ENCODE measurements around the gene RPL38. TPM values are rescaled to one million over a fixed set of nuclear protein-coding genes. Genes with fewer than 3 reads are reported as not detected.

The RPL38 gene
- total and polyA plus RNA-seq, 2 experiments from 2014 or later: 286 to 5,312 TPM

DNA sequence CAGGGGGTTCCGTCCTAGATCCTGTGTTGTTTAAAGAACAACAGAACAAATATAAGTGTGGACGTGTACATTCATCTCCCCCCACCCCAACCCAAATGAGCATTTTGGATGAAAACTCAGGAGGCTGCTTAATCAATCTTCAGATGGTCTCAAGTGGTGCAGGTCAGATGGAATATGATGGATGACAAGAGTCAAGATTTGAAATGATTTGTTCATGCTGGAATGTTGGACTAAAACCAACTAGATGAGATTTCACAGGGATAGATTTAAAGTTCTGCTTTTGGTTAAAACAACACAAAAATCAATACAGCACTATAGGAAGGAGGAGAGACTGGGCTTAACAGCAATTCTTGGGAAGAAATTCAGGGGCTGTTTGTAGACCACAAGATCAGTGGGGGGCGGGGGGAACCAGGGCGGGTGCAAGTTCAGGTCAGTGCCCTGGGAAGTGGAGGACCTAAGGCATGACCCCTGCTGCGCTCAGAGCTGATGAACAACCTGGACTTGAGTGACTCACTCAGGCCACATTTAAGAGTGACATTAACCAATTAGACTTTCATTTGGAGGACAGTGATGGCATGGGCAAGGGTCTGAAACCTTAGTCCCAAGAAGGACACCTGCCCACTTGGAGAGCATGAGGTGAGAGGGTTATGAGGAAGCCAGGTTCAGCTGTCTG, 25.0 kb downstream of the RPL38 start:
- no peaks in the 10 kb centered on the region for H3K36me3 ChIP-seq (ENCODE audit: insufficient read depth)
- DNase-seq (ENCODE audit: low spot score): no peak
- no peaks in the 10 kb centered on the region for H3F3A ChIP-seq (replicated peaks; ENCODE audit: low read depth)
- H3K36me3 Mint-ChIP-seq (ENCODE audit: low read depth): no peaks in the 10 kb centered on the region; the same call in 2 of the 3 replicates
- no peak overlapping the region for H3K4me2 ChIP-seq
- H3K27ac Mint-ChIP-seq: no peak overlapping the region
- H3K9me2 ChIP-seq (ENCODE audit: insufficient read depth): no peaks in the 10 kb centered on the region
- no peaks in the 10 kb centered on the region for H3K4me1 ChIP-seq (ENCODE audit: insufficient read depth)
- H3K4me1 Mint-ChIP-seq: peaks cover 10% of the 10 kb centered on the region; the same call in 2 of the 3 replicates
- H3K27ac ChIP-seq (ENCODE audit: low read depth): no peak overlapping the region
- no peak for ATAC-seq
- no peaks in the 10 kb centered on the region for H3K79me2 ChIP-seq (replicated peaks; ENCODE audit: insufficient read depth)
- H3K27me3 Mint-ChIP-seq (ENCODE audit: insufficient read depth, low read depth, poor library complexity): peaks cover 6% of the 10 kb centered on the region
- no peak overlapping the region for H3K4me3 Mint-ChIP-seq
- H4K20me1 ChIP-seq (replicated peaks; ENCODE audit: insufficient read depth): no peaks in the 10 kb centered on the region
- no peak overlapping the region for H3K4me3 ChIP-seq
- no peaks in the 10 kb centered on the region for H3K27me3 ChIP-seq (ENCODE audit: insufficient read depth)
- H3K9me3 Mint-ChIP-seq: no peaks in the 10 kb centered on the region; the same call in 2 of the 3 replicates
- no peak overlapping the region for H2AFZ ChIP-seq
- TF ChIP-seq EZH2 (IDR thresholded peaks at IDR 0.05; ENCODE audit: low read depth, unreplicated experiment): no peak
- TF ChIP-seq CREB1 (CRISPR knock-in tag; IDR thresholded peaks at IDR 0.05; ENCODE audit: low read depth): no peak

DNA sequence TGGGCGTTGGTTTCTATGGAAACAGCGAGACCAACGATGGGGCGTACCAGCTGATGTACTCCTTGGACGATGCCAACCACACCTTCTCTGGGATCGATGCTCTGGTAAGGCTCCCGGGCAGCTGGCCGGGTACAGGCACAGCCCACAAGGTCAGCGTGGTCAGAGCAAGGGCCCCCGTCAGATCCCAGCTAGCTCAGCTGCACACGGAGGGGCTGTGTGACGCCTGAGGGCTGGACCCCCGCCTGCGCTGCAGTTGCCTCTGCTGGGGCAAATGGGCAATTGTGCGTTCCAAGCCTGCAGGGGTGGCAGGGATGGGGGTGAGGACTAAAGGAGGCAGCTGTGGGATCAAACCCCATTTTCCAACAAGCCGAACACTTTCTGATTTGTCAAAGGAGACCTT, 27.4 kb downstream of the RPL38 start:
- Mint-ChIP-seq H3K4me3 (no peak overlapping the region), H3K27ac (no peak overlapping the region), H3K4me1 (peaks cover 11% of the 10 kb centered on the region; the same call in 2 of the 3 replicates), H3K9me3 (no peaks in the 10 kb centered on the region; the same call in 2 of the 3 replicates), H3K36me3 (ENCODE audit: low read depth) (no peaks in the 10 kb centered on the region), H3K27me3 (ENCODE audit: insufficient read depth, low read depth, poor library complexity) (peaks cover 3% of the 10 kb centered on the region)
- Histone ChIP-seq H3K4me2 (no peak overlapping the region), H3K4me3 (no peak overlapping the region), H2AFZ (no peak overlapping the region), H3K27me3 (ENCODE audit: insufficient read depth) (no peaks in the 10 kb centered on the region), H3K79me2 (replicated peaks; ENCODE audit: insufficient read depth) (no peaks in the 10 kb centered on the region), H3K4me1 (ENCODE audit: insufficient read depth) (no peaks in the 10 kb centered on the region), H4K20me1 (replicated peaks; ENCODE audit: insufficient read depth) (no peaks in the 10 kb centered on the region), H3K36me3 (ENCODE audit: insufficient read depth) (no peaks in the 10 kb centered on the region), H3F3A (replicated peaks; ENCODE audit: low read depth) (no peaks in the 10 kb centered on the region), H3K9me2 (ENCODE audit: insufficient read depth) (no peaks in the 10 kb centered on the region), H3K27ac (ENCODE audit: low read depth) (no peak overlapping the region)
- no peak for DNase-seq (ENCODE audit: low spot score)
- no peak for TF ChIP-seq JUNB (IDR thresholded peaks at IDR 0.05; ENCODE audit: unreplicated experiment)
- ATAC-seq: no peak

DNA sequence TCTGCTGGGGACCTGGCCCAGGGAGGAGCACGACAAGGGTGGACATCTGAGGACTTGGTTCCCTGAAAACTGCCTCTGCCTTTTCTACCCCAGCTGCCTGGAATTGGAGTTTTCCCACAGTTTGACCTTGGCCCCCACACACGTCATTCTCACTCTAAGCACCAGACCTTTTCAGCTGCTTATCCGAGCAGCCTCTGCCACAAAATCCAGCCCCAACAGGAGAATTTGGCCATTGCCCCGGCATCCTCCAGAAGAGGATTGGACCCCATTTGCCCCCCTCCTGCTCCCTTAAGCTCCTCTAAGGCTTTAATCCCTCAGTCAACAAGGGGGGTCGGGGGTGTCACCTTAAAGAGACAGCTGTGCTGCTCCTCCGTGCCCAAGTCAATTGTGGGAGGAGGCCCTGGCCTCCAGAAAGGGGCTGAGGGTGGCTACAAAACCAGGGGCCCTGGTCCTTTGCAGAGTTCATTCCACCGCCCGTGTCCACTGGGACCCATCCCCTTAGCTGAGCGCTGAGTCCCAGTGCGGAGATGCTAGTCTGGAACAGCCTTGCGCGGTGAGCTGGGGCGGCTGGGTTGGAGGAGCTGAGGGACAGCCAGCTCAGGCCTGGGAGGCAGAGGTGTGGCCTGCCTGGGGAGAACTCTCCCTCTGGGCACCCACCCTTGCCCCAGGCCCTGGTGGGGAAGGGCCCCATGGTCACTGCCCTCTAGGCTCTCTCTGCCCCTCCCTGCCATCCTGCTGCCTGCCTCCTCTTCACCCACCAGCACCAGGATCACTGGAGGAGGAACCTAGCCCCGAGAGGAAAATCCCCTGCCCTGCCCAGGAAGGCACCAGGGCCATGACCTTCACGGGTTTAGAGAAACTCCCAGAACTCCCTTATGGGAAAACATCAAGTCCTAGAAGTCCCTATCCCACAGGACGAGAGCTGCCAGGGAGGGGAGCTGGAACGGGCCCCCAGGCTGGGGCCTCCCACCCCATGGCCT, 28.7 kb downstream of the RPL38 start:
- H4K20me1 ChIP-seq (replicated peaks; ENCODE audit: insufficient read depth): no peaks in the 10 kb centered on the region
- no peak overlapping the region for H3K4me3 Mint-ChIP-seq
- H3K27me3 Mint-ChIP-seq (ENCODE audit: insufficient read depth, low read depth, poor library complexity): no peaks in the 10 kb centered on the region
- no peak overlapping the region for H3K4me2 ChIP-seq
- no peak overlapping the region for H2AFZ ChIP-seq
- no peaks in the 10 kb centered on the region for H3K4me1 ChIP-seq (ENCODE audit: insufficient read depth)
- ATAC-seq: no peak
- no peak overlapping the region for H3K4me3 ChIP-seq
- H3F3A ChIP-seq (replicated peaks; ENCODE audit: low read depth): no peaks in the 10 kb centered on the region
- no peak overlapping the region for H3K27ac Mint-ChIP-seq
- H3K79me2 ChIP-seq (replicated peaks; ENCODE audit: insufficient read depth): no peaks in the 10 kb centered on the region
- peaks cover 5% of the 10 kb centered on the region for H3K4me1 Mint-ChIP-seq
- H3K27me3 ChIP-seq (ENCODE audit: insufficient read depth): no peaks in the 10 kb centered on the region
- DNase-seq (ENCODE audit: low spot score): no peak
- H3K9me2 ChIP-seq (ENCODE audit: insufficient read depth): no peaks in the 10 kb centered on the region
- H3K9me3 Mint-ChIP-seq: no peaks in the 10 kb centered on the region; the same call in 2 of the 3 replicates
- H3K36me3 Mint-ChIP-seq (ENCODE audit: low read depth): no peaks in the 10 kb centered on the region
- H3K27ac ChIP-seq (ENCODE audit: low read depth): no peak overlapping the region
- H3K36me3 ChIP-seq (ENCODE audit: insufficient read depth): no peaks in the 10 kb centered on the region
- no peak for TF ChIP-seq ZNF114 (CRISPR knock-in tag; IDR thresholded peaks at IDR 0.05)
- no peak for TF ChIP-seq STAT1 (IDR thresholded peaks at IDR 0.05; ENCODE audit: unreplicated experiment)
- TF ChIP-seq, protein P1, sequence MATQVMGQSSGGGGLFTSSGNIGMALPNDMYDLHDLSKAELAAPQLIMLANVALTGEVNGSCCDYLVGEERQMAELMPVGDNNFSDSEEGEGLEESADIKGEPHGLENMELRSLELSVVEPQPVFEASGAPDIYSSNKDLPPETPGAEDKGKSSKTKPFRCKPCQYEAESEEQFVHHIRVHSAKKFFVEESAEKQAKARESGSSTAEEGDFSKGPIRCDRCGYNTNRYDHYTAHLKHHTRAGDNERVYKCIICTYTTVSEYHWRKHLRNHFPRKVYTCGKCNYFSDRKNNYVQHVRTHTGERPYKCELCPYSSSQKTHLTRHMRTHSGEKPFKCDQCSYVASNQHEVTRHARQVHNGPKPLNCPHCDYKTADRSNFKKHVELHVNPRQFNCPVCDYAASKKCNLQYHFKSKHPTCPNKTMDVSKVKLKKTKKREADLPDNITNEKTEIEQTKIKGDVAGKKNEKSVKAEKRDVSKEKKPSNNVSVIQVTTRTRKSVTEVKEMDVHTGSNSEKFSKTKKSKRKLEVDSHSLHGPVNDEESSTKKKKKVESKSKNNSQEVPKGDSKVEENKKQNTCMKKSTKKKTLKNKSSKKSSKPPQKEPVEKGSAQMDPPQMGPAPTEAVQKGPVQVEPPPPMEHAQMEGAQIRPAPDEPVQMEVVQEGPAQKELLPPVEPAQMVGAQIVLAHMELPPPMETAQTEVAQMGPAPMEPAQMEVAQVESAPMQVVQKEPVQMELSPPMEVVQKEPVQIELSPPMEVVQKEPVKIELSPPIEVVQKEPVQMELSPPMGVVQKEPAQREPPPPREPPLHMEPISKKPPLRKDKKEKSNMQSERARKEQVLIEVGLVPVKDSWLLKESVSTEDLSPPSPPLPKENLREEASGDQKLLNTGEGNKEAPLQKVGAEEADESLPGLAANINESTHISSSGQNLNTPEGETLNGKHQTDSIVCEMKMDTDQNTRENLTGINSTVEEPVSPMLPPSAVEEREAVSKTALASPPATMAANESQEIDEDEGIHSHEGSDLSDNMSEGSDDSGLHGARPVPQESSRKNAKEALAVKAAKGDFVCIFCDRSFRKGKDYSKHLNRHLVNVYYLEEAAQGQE (IDR thresholded peaks at IDR 0.05; ENCODE audit: unreplicated experiment): no peak
- TF ChIP-seq, protein P2, sequence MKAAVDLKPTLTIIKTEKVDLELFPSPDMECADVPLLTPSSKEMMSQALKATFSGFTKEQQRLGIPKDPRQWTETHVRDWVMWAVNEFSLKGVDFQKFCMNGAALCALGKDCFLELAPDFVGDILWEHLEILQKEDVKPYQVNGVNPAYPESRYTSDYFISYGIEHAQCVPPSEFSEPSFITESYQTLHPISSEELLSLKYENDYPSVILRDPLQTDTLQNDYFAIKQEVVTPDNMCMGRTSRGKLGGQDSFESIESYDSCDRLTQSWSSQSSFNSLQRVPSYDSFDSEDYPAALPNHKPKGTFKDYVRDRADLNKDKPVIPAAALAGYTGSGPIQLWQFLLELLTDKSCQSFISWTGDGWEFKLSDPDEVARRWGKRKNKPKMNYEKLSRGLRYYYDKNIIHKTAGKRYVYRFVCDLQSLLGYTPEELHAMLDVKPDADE (IDR thresholded peaks at IDR 0.05): no peak
- TF ChIP-seq, protein P3, sequence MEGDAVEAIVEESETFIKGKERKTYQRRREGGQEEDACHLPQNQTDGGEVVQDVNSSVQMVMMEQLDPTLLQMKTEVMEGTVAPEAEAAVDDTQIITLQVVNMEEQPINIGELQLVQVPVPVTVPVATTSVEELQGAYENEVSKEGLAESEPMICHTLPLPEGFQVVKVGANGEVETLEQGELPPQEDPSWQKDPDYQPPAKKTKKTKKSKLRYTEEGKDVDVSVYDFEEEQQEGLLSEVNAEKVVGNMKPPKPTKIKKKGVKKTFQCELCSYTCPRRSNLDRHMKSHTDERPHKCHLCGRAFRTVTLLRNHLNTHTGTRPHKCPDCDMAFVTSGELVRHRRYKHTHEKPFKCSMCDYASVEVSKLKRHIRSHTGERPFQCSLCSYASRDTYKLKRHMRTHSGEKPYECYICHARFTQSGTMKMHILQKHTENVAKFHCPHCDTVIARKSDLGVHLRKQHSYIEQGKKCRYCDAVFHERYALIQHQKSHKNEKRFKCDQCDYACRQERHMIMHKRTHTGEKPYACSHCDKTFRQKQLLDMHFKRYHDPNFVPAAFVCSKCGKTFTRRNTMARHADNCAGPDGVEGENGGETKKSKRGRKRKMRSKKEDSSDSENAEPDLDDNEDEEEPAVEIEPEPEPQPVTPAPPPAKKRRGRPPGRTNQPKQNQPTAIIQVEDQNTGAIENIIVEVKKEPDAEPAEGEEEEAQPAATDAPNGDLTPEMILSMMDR (conservative IDR thresholded peaks at IDR 0.05; ENCODE audit: low read depth in 2 of 2): no peak
- no peak for TF ChIP-seq POLR2AphosphoS5 (IDR thresholded peaks at IDR 0.05; ENCODE audit: low read depth)
- TF ChIP-seq NANOG (IDR thresholded peaks at IDR 0.05; ENCODE audit: borderline replicate concordance): no peak
- no peak for TF ChIP-seq EZH2 (IDR thresholded peaks at IDR 0.05; ENCODE audit: low read depth, unreplicated experiment)
- TF ChIP-seq JUNB (IDR thresholded peaks at IDR 0.05; ENCODE audit: unreplicated experiment): no peak
- no peak for TF ChIP-seq EZH2phosphoT487 (IDR thresholded peaks at IDR 0.05; ENCODE audit: unreplicated experiment)

Data from GM23338 (cell line).